Epithelial cell of proximal tubule (primary cell): ENCODE measurements around the gene MAP4. TPM values are rescaled to one million over a fixed set of nuclear protein-coding genes. Genes with fewer than 3 reads are reported as not detected.

Experiments used
- DNase-seq: peaks from one replicate; pipeline ENCODE4 v3.0.0-alpha.2; 2011; ENCODE audit warnings: low read depth
- H3K4me3 ChIP-seq: 2 replicates; pipeline ENCODE4 v1.5.1; 2011; ENCODE audit warnings: low read depth, mild to moderate bottlenecking, low read length
- CTCF ChIP-seq: conservative IDR thresholded peaks from 2 replicates; pipeline ENCODE4 v1.5.1; 2012; ENCODE audit warnings: low read depth, mild to moderate bottlenecking, low read length
- total RNA-seq: library from RNA; depleted of rRNA; stranded (reverse); fragments of >200 nt; gene quantifications from 2 replicates; pipeline ENCODE4 v1.2.3, GENCODE V29; 2015

Gene MAP4
- total RNA-seq, 1 donor from 2014 or later: 111 TPM

GRCh38 chr3:47870702-47871260, 145.4 kb downstream of the MAP4 start:
- no peak for TF ChIP-seq CTCF
- no peak overlapping the region for H3K4me3 ChIP-seq

GRCh38 chr3:47870156-47870555, 146.1 kb downstream of the MAP4 start:
- no peak overlapping the region for H3K4me3 ChIP-seq
- TF ChIP-seq CTCF: no peak
- DNase-seq: no peak

More at GRCh38 chr3:47870702-47871260, 145.4 kb downstream of the MAP4 start:
- DNase-seq: no peak

GRCh38 chr3:47868306-47868705, 147.9 kb downstream of the MAP4 start:
- TF ChIP-seq CTCF: no peak
- DNase-seq: no peak
- H3K4me3 ChIP-seq: no peak overlapping the region

- no peak for TF ChIP-seq CTCF
- no peak overlapping the region for H3K4me3 ChIP-seq
- DNase-seq: no peak
These were observed 148.7 kb downstream of the MAP4 start for GRCh38 chr3:47867451-47868044.

GRCh38 chr3:47865192-47865591, 151.0 kb downstream of the MAP4 start:
- H3K4me3 ChIP-seq: no peak overlapping the region
- DNase-seq: no peak
- peak; percentile 41 for TF ChIP-seq CTCF

- no peak overlapping the region for H3K4me3 ChIP-seq
- DNase-seq: no peak
- no peak for TF ChIP-seq CTCF
These were observed 152.7 kb downstream of the MAP4 start for GRCh38 chr3:47863391-47864128.
